Measurements from ENCODE around the gene SENP1. TPM values are rescaled to one million over a fixed set of nuclear protein-coding genes. Genes with fewer than 3 reads are reported as not detected.

The SENP1 gene
- polyA plus RNA-seq, 1 donor from 2014 or later, result 14.0 TPM

GRCh38 chr12:48025281-48025680 is 80.6 kb downstream of the SENP1 start:
- TF ChIP-seq TAF1 (IDR thresholded peaks at IDR 0.05; ENCODE audit: low read depth) (no peak), SMC3 (conservative IDR thresholded peaks at IDR 0.05; ENCODE audit: poor library complexity) (no peak), EZH2 (IDR thresholded peaks at IDR 0.05; ENCODE audit: borderline replicate concordance, insufficient read depth, low read length, poor library complexity, severe bottlenecking) (no peak), EP300 (conservative IDR thresholded peaks at IDR 0.05; ENCODE audit: poor library complexity, severe bottlenecking) (no peak), MXI1 (conservative IDR thresholded peaks at IDR 0.05; ENCODE audit: poor library complexity, severe bottlenecking) (no peak), RAD21 (conservative IDR thresholded peaks at IDR 0.05) (no peak), POLR2AphosphoS5 (IDR thresholded peaks at IDR 0.05) (no peak)
- TF ChIP-seq, protein P1, sequence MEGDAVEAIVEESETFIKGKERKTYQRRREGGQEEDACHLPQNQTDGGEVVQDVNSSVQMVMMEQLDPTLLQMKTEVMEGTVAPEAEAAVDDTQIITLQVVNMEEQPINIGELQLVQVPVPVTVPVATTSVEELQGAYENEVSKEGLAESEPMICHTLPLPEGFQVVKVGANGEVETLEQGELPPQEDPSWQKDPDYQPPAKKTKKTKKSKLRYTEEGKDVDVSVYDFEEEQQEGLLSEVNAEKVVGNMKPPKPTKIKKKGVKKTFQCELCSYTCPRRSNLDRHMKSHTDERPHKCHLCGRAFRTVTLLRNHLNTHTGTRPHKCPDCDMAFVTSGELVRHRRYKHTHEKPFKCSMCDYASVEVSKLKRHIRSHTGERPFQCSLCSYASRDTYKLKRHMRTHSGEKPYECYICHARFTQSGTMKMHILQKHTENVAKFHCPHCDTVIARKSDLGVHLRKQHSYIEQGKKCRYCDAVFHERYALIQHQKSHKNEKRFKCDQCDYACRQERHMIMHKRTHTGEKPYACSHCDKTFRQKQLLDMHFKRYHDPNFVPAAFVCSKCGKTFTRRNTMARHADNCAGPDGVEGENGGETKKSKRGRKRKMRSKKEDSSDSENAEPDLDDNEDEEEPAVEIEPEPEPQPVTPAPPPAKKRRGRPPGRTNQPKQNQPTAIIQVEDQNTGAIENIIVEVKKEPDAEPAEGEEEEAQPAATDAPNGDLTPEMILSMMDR (IDR thresholded peaks at IDR 0.05; ENCODE audit: poor library complexity, severe bottlenecking), result no peak
- TF ChIP-seq, protein P2, sequence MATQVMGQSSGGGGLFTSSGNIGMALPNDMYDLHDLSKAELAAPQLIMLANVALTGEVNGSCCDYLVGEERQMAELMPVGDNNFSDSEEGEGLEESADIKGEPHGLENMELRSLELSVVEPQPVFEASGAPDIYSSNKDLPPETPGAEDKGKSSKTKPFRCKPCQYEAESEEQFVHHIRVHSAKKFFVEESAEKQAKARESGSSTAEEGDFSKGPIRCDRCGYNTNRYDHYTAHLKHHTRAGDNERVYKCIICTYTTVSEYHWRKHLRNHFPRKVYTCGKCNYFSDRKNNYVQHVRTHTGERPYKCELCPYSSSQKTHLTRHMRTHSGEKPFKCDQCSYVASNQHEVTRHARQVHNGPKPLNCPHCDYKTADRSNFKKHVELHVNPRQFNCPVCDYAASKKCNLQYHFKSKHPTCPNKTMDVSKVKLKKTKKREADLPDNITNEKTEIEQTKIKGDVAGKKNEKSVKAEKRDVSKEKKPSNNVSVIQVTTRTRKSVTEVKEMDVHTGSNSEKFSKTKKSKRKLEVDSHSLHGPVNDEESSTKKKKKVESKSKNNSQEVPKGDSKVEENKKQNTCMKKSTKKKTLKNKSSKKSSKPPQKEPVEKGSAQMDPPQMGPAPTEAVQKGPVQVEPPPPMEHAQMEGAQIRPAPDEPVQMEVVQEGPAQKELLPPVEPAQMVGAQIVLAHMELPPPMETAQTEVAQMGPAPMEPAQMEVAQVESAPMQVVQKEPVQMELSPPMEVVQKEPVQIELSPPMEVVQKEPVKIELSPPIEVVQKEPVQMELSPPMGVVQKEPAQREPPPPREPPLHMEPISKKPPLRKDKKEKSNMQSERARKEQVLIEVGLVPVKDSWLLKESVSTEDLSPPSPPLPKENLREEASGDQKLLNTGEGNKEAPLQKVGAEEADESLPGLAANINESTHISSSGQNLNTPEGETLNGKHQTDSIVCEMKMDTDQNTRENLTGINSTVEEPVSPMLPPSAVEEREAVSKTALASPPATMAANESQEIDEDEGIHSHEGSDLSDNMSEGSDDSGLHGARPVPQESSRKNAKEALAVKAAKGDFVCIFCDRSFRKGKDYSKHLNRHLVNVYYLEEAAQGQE (IDR thresholded peaks at IDR 0.05; ENCODE audit: borderline replicate concordance), result no peak
- Histone ChIP-seq H3K27ac (ENCODE audit: low read length) (no peak overlapping the region), H3K36me3 (ENCODE audit: insufficient read depth, low read length) (no peaks in the 10 kb centered on the region)

GRCh38 chr12:48024735-48025134 is 81.1 kb downstream of the SENP1 start:
- Histone ChIP-seq H3K36me3 (ENCODE audit: insufficient read depth, low read length) (no peaks in the 10 kb centered on the region), H3K4me2 (ENCODE audit: low read length) (no peak overlapping the region), H2AFZ (ENCODE audit: low read depth, low read length) (no peak overlapping the region), H3K79me2 (replicated peaks; ENCODE audit: insufficient read depth, low read length) (no peaks in the 10 kb centered on the region), H3K9ac (ENCODE audit: low read length) (no peak overlapping the region), H3K9me2 (ENCODE audit: insufficient read depth, low read length) (no peaks in the 10 kb centered on the region), H3K27ac (ENCODE audit: low read length) (no peak overlapping the region), H3F3A (ENCODE audit: insufficient read depth, low read length, poor library complexity, severe bottlenecking) (no peaks in the 10 kb centered on the region), H3K4me3 (ENCODE audit: low read length) (no peak overlapping the region), H4K20me1 (ENCODE audit: insufficient read depth) (no peaks in the 10 kb centered on the region), H3K9me3 (ENCODE audit: low read length) (no peaks in the 10 kb centered on the region), H3K27me3 (ENCODE audit: insufficient read depth, low read depth, low read length) (no peaks in the 10 kb centered on the region)
- no peak for TF ChIP-seq EP300 (conservative IDR thresholded peaks at IDR 0.05; ENCODE audit: poor library complexity, severe bottlenecking)
- TF ChIP-seq, protein P2 (IDR thresholded peaks at IDR 0.05; ENCODE audit: borderline replicate concordance), result no peak
- TF ChIP-seq MXI1 (conservative IDR thresholded peaks at IDR 0.05; ENCODE audit: poor library complexity, severe bottlenecking), result no peak
- TF ChIP-seq POLR2AphosphoS5 (IDR thresholded peaks at IDR 0.05), result no peak
- TF ChIP-seq, protein P1 (IDR thresholded peaks at IDR 0.05; ENCODE audit: poor library complexity, severe bottlenecking), result no peak
- no peak for TF ChIP-seq RAD21 (conservative IDR thresholded peaks at IDR 0.05)
- no peak for TF ChIP-seq SMC3 (conservative IDR thresholded peaks at IDR 0.05; ENCODE audit: poor library complexity)
- TF ChIP-seq TAF1 (IDR thresholded peaks at IDR 0.05; ENCODE audit: low read depth), result no peak
- no peak for TF ChIP-seq EZH2 (IDR thresholded peaks at IDR 0.05; ENCODE audit: borderline replicate concordance, insufficient read depth, low read length, poor library complexity, severe bottlenecking)

More at GRCh38 chr12:48025281-48025680, 80.6 kb downstream of the SENP1 start:
- no peak overlapping the region for H3K4me3 ChIP-seq (ENCODE audit: low read length)
- H3K9me3 ChIP-seq (ENCODE audit: low read length), result no peaks in the 10 kb centered on the region
- H3K79me2 ChIP-seq (replicated peaks; ENCODE audit: insufficient read depth, low read length), result no peaks in the 10 kb centered on the region
- H3K9ac ChIP-seq (ENCODE audit: low read length), result no peak overlapping the region
- no peaks in the 10 kb centered on the region for H3K27me3 ChIP-seq (ENCODE audit: insufficient read depth, low read depth, low read length)
- no peak overlapping the region for H2AFZ ChIP-seq (ENCODE audit: low read depth, low read length)
- H3K9me2 ChIP-seq (ENCODE audit: insufficient read depth, low read length), result no peaks in the 10 kb centered on the region
- H3F3A ChIP-seq (ENCODE audit: insufficient read depth, low read length, poor library complexity, severe bottlenecking), result no peaks in the 10 kb centered on the region
- no peak overlapping the region for H3K4me2 ChIP-seq (ENCODE audit: low read length)
- H4K20me1 ChIP-seq (ENCODE audit: insufficient read depth), result no peaks in the 10 kb centered on the region
